ENCODE data around the gene SENP1.

SENP1 gene

DNA sequence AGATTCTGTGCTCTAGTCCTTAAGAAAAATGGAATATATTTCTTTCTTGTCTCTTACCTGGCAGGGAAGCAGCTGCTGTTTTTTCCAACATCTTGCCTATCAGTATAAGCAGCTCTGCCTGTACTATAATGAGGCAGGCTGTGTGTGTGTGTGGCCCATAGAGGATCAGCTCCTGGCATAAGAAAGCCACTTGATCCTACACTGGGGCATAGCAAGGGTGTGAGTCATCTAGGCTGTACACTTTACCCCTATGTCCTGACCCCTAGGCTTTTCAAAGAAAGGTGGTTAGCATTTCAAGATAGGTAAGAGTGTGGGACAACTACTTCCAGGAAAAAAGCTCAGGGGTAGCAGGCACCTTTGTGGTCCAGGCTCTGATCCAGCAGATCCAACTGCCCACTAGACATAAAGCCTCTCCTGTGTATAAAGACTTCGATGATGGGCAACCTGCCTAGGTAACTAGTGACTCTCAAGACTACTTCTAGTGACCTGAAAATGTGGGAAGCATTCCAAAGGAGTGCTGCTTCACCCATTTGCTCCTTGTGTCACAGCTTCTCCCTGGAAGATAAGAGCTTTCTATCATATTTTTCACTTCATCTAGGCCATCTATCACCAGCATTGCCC is 4.9 kb upstream of the SENP1 start:
- no peak for DNase-seq (ENCODE audit: extremely low read depth, low read depth)
- TF ChIP-seq, protein P1, sequence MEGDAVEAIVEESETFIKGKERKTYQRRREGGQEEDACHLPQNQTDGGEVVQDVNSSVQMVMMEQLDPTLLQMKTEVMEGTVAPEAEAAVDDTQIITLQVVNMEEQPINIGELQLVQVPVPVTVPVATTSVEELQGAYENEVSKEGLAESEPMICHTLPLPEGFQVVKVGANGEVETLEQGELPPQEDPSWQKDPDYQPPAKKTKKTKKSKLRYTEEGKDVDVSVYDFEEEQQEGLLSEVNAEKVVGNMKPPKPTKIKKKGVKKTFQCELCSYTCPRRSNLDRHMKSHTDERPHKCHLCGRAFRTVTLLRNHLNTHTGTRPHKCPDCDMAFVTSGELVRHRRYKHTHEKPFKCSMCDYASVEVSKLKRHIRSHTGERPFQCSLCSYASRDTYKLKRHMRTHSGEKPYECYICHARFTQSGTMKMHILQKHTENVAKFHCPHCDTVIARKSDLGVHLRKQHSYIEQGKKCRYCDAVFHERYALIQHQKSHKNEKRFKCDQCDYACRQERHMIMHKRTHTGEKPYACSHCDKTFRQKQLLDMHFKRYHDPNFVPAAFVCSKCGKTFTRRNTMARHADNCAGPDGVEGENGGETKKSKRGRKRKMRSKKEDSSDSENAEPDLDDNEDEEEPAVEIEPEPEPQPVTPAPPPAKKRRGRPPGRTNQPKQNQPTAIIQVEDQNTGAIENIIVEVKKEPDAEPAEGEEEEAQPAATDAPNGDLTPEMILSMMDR (IDR thresholded peaks at IDR 0.05; ENCODE audit: low read depth, low read length) = no peak

DNA sequence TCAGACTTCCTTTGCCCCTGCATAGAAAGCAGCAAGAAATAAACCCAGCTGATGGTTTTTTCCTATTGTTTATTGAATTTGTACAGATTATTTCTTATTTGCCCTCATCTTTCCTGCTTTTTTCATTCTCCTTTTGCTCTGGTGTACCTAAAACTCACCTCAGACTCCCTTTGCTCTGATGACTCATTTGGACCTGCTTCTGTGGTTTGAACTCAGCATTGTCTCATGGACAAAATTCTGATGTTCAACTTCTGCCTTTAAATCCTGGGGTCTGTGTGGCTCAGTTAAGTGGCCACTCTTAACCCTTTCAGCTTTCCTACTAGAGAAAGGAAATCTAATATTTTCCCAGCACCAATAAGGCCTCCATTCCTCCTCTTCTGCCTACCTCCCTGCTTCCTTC is 3.5 kb upstream of the SENP1 start:
- no peak for DNase-seq (ENCODE audit: extremely low read depth, low read depth)
- TF ChIP-seq, protein P1 (IDR thresholded peaks at IDR 0.05; ENCODE audit: low read depth, low read length) = no peak

DNA sequence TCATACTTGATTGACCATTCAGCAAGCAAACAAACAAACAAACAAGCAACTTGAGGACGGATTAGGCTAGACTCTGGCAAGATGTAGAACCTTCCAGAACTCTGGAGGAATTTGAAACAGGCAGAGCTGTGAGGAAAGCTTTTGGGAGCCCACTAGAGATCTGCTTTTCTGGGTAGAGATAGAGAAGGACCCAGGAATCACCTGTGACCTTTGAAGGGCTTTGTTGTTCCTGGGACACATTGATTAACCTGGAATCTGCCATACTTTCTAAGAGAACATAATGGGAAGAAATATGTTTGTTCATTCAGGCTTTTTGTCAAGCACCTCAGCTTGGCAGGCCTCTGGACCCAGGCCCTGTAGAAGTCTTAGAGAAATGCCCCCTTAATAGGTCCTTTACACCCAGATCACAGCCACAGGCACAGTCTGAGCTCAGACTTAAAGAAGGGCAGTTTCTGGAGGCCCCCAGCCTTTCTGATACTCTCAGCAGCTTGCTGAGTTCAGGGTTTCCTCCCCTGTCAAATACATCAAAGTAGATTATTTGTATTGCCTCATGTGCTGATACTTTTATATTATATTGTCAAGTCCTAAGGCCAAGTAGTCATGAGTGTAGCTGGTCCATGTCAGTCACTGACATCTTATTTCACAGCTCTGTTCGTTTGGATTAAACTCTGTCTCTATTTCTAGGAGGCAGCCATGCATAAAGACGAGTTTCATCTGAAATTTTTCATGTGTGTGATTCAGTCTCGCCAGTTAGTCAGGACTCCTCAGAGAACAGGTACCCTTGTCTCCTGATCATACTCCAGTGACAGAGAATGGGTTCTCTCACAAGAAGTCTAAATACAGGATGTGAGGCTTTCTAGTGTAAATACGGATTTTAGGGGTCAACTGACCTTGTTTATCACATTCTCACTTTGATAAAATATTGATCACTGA is 1.1 kb upstream of the SENP1 start:
- TF ChIP-seq, protein P1 (IDR thresholded peaks at IDR 0.05; ENCODE audit: low read depth, low read length) = no peak
- DNase-seq (ENCODE audit: extremely low read depth, low read depth) = no peak

DNA sequence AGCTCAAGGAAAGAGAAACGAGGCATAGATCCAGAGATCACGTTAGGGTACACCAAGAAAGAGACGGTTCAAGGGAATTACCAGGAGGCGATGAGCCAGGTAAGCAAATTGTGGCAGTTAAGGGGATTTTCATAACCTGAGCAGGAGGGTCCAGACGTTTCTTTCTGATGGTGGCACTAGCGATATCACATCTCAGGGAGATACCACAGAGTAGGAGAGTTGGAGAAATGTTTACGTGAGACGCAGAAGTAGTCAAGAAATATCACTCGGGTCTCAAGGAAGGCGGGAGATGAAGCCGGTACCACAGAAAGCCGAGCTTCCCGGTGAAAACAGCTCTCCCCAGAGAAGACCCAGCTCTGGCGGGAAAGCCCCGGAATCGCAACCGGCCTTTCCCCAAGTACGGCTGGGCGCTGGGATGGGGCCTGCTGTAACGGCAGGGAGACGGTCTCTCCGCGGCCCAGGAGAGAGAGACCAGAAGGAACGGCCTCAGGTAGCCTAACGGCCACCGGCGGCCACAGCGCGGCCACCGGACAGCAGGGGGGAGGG is 485 bp downstream of the SENP1 start:
- TF ChIP-seq, protein P1 (IDR thresholded peaks at IDR 0.05; ENCODE audit: low read depth, low read length) = no peak
- DNase-seq (ENCODE audit: extremely low read depth, low read depth) = no peak

DNA sequence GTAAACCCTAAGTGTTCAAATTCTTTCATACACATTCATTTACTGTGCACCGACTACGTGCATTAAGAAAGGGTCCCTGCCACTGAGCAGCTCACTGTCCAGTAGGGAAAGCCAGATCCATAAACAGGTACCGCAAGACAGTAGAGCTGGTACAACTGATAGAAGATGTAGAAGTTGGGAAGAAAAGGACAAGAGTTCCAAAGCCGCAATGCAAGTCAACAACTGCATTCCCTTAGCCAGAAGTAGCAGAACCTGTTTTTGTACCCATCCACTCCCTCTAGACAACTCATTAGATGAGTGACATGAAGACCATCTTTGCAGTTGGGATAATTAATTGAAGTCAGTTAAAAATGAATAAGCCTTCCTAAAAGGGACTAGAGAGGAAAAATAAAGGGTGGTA is 1.3 kb downstream of the SENP1 start:
- TF ChIP-seq, protein P1 (IDR thresholded peaks at IDR 0.05; ENCODE audit: low read depth, low read length) = no peak
- DNase-seq (ENCODE audit: extremely low read depth, low read depth) = no peak

DNA sequence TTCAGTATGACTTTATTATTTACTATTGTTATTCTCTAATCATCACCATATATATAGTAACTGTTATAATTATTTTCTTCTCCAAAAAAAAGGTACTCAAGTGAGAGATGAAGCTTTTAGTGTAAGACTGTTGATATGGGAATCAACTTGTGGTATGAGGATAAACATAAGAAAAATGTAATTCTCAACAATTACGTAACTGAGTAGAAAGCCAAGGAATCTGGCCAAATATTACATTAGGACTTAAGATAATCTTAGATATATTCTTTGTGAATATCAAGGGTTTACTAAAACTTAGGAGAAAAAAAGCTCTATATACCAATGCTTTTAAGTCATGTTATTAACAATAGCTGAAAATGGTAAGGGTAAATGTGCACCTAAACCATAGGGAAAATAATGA is 13.3 kb downstream of the SENP1 start:
- no peak for DNase-seq (ENCODE audit: extremely low read depth, low read depth)
- TF ChIP-seq, protein P1 (IDR thresholded peaks at IDR 0.05; ENCODE audit: low read depth, low read length) = no peak

DNA sequence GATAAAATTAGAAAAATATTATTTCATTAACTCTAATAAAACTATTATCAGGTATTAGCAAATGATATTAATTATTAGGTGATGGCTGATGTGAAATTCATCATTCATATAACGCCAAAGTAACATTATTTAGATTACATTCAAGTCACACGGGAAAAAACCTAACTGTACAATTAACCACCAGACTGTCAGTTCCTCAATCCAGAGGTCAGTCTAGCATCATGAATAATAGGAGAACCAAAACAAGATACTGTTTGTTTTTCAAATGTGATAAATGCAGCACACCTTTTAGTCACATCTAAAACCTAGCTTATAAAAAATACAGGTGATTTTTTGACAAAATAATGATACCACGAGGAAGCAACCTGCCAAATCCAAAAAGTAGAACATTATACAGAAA is 19.6 kb downstream of the SENP1 start:
- no peak for DNase-seq (ENCODE audit: extremely low read depth, low read depth)
- TF ChIP-seq, protein P1 (IDR thresholded peaks at IDR 0.05; ENCODE audit: low read depth, low read length) = no peak
